ENCODE results near the gene SMIM32. TPM values are rescaled to one million over a fixed set of nuclear protein-coding genes. Genes with fewer than 3 reads are reported as not detected.
A peak's percentile ranks its signal among the peaks of the same experiment; 100 is the strongest.

SMIM32 gene
- total RNA-seq (2011; cell fraction: chromatin; rRNA removed; ENCODE audit: low replicate concordance): not detected in 2 replicates
- total RNA-seq (2011; cell fraction: nucleolus; rRNA removed): not detected in 2 replicates
- total RNA-seq (2011; cell fraction: nucleoplasm; rRNA removed): not detected in 2 replicates
- total RNA-seq (2014; rRNA removed) (not detected in 2 replicates), total RNA-seq (2014; rRNA removed; fragmentation: Illumina TruSeq; extraction: Trizol) (not detected in 2 replicates), total RNA-seq (2015; rRNA removed; fragmentation: Illumina TruSeq; extraction: Trizol) (not detected in 2 replicates), total RNA-seq (2021) (not detected in 2 replicates), polyA plus RNA-seq (2011; rRNA removed) (not detected in 2 replicates), polyA plus RNA-seq (2014; fragmentation: Illumina TruSeq; extraction: Trizol) (not detected in 2 replicates), polyA plus RNA-seq (2014; fragmentation: Nextera tagmentation; extraction: Ambion mirVana) (not detected), polyA plus RNA-seq (2014; rRNA removed) (not detected in 2 replicates), polyA minus RNA-seq (2011; rRNA and poly(A)+ RNA removed) (not detected in 2 replicates), Bru-seq, nascent RNA (not detected), BruChase-seq, experiment 1, labeled RNA remaining after a 2-hour chase (not detected), BruChase-seq, experiment 2, labeled RNA remaining after a 6-hour chase (not detected)
- polyA plus RNA-seq (2011; cell fraction: cytosol; rRNA removed): not detected in 2 replicates
- polyA plus RNA-seq (2011; cell fraction: nucleus; rRNA removed): not detected in 2 replicates
- not detected in 2 replicates for polyA plus RNA-seq (2012)
- polyA minus RNA-seq (2011; cell fraction: cytosol; rRNA and poly(A)+ RNA removed): not detected in 2 replicates
- not detected in 2 replicates for polyA minus RNA-seq (2011; cell fraction: nucleus; rRNA and poly(A)+ RNA removed)
- long read RNA-seq, experiment 1: 0 reads
- long read RNA-seq, experiment 2: 0 reads
- long read RNA-seq, experiment 3: 0 reads

- no peak within 1 kb of the TSS for H3K27ac ChIP-seq (ENCODE audit: extremely low read depth, low read depth, low read length)
- ATAC-seq (no peak; the same call in 2 of the 3 replicates), FAIRE-seq (no peak), DNase-seq (ENCODE audit: extremely low read depth in 1 of 4, low spot score in 3 of 4) (peak in 2 of 4 experiments; percentile 25 to 26)
- TF ChIP-seq PTTG1 (tag; IDR thresholded peaks at IDR 0.05; ENCODE audit: low read depth) (no peak), MEF2D (tag; conservative IDR thresholded peaks at IDR 0.05; ENCODE audit: low read depth) (no peak), ZBTB33 (CRISPR knock-in tag; IDR thresholded peaks at IDR 0.05) (no peak; the same call in 1 of the 2 replicates), ELK1 (CRISPR knock-in tag; IDR thresholded peaks at IDR 0.05) (no peak), KLF10 (CRISPR knock-in tag; IDR thresholded peaks at IDR 0.05) (no peak), FOXO4 (CRISPR knock-in tag; IDR thresholded peaks at IDR 0.05) (no peak), FOXA1 (IDR thresholded peaks at IDR 0.05; ENCODE audit: borderline replicate concordance) (no peak), ZNF311 (CRISPR knock-in tag; IDR thresholded peaks at IDR 0.05) (no peak), TBL1XR1 (IDR thresholded peaks at IDR 0.05; ENCODE audit: low read length in 2 of 2) (no peak), SRSF9 (IDR thresholded peaks at IDR 0.05; ENCODE audit: borderline replicate concordance, low read depth, low read length) (no peak), ZNF253 (CRISPR knock-in tag; conservative IDR thresholded peaks at IDR 0.05) (no peak)
- no peak within 1 kb of the TSS for H2AFZ ChIP-seq (ENCODE audit: low read depth, low read length)
- no peaks in the 10 kb centered on the region for H3K9me3 ChIP-seq (replicated peaks; ENCODE audit: control insufficient read depth, insufficient read depth, low read depth, low read length)
- H3K27me3 ChIP-seq (ENCODE audit: control insufficient read depth in 2 of 2, insufficient read depth in 2 of 2, low read length in 2 of 2): peaks cover 0 to 34% of the 10 kb centered on the region in 2 experiments
- H4K20me1 ChIP-seq (replicated peaks; ENCODE audit: control insufficient read depth, insufficient read depth, low read length): 0 out of 2 replicates have a peak, but pooled peaks cover 3% of the 10 kb centered on the region
- H3K36me3 ChIP-seq (ENCODE audit: control insufficient read depth, insufficient read depth, low read length): no peaks in the 10 kb centered on the region
- ChIA-PET CTCF (ENCODE audit: low intra/inter-chr PET ratio) (no interaction called here), POLR2A (no interaction called here)
- WGBS (ENCODE audit: insufficient coverage, low coverage, missing lambda C conversion rate): 33% methylated on average over 16 of the region's 81 CpGs
- no peaks in the 10 kb centered on the region for H3K9me1 ChIP-seq (ENCODE audit: control insufficient read depth, insufficient read depth, low read length)
- in situ Hi-C loops (cut with MboI): no loop called here
- peaks cover 7 to 20% of the 10 kb centered on the region in 2 experiments; a peak in 4 of 5 replicates for H3K4me1 ChIP-seq (replicated peaks in 1 of 2; ENCODE audit: control insufficient read depth in 2 of 2, insufficient read depth in 2 of 2, low read length in 2 of 2)
- no peak within 1 kb of the TSS for H3K4me2 ChIP-seq (ENCODE audit: insufficient read depth, low read length)
- BruUV-seq (replicated peaks): no TSS peak
- H3K79me2 ChIP-seq (ENCODE audit: control insufficient read depth, insufficient read depth, low read length): no peaks in the 10 kb centered on the region
- intact Hi-C loops (cut with micrococcal nuclease): no loop called here
- no peak within 1 kb of the TSS for H3K4me3 ChIP-seq
- H3K9ac ChIP-seq (ENCODE audit: insufficient read depth in 1 of 2, low read depth in 2 of 2, low read length in 2 of 2): no peak within 1 kb of the TSS; a peak in 1 of 4 replicates
Measured at GRCh38 chr5:136192526-136193321, at the start of gene SMIM32. Gene SMIM32 (minus strand): TSS chr5:136193162. CDS start chr5:136192524, 638 bp downstream.

All from K562 (cell line).